ENCODE measurements around the gene DISP2.

Gene DISP2

GRCh38 chr15:40418126-40418525, 60.1 kb downstream of the DISP2 start:
- H3K4me3 ChIP-seq (ENCODE audit: low read depth, low read length), result no peak overlapping the region
- TF ChIP-seq CTCF (IDR thresholded peaks at IDR 0.05; ENCODE audit: borderline replicate concordance, insufficient read depth, low read depth, low read length), result no peak

GRCh38 chr15:40420071-40420713, 62.2 kb downstream of the DISP2 start:
- H3K4me3 ChIP-seq (ENCODE audit: low read depth, low read length), result no peak overlapping the region
- TF ChIP-seq CTCF (IDR thresholded peaks at IDR 0.05; ENCODE audit: borderline replicate concordance, insufficient read depth, low read depth, low read length), result no peak

DNA sequence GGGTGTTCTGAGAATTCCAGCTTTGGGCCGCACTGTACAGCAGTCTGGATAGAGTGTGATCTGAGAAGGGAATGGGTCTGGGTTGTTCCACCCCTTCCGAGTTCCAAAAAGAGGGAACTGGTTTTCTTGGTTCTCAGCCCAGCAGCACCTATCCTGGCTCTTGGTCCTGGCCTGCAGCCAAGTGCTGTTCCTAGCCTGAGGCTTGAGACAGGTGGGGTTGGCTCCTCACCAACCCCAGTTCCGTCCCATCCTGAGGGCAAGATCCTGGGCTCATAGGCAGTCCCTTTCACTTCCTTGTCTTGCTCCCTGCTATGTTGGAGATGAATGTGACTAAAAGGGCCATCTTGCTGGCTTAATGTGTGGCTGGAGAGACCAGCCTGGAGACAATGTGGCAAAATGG, 62.8 kb downstream of the DISP2 start:
- H3K4me3 ChIP-seq (ENCODE audit: low read depth, low read length), result no peak overlapping the region
- no peak for TF ChIP-seq CTCF (IDR thresholded peaks at IDR 0.05; ENCODE audit: borderline replicate concordance, insufficient read depth, low read depth, low read length)

DNA sequence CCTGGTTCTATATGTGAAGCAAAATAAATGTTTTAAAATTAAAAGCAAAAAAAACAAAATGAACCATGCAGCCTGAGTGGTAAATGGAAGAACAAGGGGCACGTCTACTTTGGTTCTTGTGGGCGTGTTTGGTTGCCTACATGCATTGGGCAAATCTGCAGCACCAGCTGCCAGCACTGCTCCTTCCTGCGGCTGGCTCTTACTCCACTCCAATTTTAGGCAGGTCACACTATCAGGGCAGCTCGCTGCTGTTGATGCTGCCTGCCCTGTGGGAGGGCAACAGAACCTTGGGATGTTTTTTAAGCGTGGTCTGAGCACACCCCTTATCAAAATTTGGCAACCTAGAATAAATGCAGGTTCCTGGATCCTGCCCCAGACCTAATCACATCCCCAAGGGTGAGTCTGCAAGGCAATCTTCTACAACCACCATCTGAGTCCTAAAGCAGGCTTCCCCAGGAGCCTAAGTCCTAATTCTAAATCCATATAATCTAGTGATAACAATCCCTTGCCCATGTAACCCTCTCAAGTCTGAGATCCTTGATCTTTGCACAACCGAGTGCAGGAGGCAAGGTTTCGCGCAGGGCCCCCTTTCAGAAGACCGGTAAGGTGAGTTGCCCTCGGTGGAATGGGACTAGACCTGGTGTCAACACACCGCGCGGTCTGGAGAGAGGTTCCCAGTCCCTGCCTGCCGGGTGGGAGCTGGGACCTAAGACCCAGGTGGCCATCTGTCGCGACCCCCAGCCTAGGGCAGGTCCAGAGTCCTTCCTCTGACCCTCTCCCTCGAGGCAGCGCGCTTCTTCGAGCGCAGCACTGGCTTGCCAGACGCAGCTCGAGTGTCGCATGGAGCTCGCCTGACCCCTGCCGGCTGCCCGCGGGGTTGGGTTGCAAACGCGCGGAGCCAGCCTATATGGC, 63.5 kb downstream of the DISP2 start:
- no peak overlapping the region for H3K4me3 ChIP-seq (ENCODE audit: low read depth, low read length)
- TF ChIP-seq CTCF (IDR thresholded peaks at IDR 0.05; ENCODE audit: borderline replicate concordance, insufficient read depth, low read depth, low read length), result peak; percentile 98

DNA sequence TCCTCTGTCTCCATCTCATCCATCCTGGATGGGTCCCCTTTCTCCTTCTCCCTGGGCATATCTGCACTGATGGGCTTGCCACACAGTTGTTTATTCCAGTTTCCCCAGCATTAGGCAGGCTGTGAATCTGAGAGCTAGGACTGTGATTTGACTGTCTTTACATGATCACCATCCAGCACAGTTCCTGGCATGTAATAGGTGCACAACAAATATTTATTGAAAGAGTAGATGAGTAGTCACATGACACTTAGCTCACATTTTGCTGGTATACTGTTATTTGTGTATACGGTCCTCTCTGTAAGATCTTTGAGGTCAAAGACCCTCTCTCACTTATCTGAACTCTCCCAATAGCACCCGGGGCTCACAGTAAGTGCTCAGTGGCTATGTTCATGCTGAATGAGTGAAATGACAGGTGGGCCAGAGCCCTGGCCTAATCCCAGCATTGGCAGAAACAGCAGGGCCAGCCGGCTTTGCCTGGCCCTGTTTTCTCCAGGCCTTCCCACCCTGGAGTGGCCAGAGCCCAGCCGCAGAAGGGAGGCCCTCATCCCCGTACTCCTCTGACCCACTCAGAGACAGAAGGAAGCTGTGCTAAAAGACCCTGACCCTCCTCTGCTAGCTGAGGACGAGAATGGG, 66.6 kb downstream of the DISP2 start:
- no peak for TF ChIP-seq CTCF (IDR thresholded peaks at IDR 0.05; ENCODE audit: borderline replicate concordance, insufficient read depth, low read depth, low read length)
- no peak overlapping the region for H3K4me3 ChIP-seq (ENCODE audit: low read depth, low read length)

GRCh38 chr15:40425681-40426080, 67.7 kb downstream of the DISP2 start:
- no peak overlapping the region for H3K4me3 ChIP-seq (ENCODE audit: low read depth, low read length)
- TF ChIP-seq CTCF (IDR thresholded peaks at IDR 0.05; ENCODE audit: borderline replicate concordance, insufficient read depth, low read depth, low read length), result no peak
